Endodermal cell (in vitro differentiated cells): Measurements from ENCODE around the gene ESR1. TPM values are rescaled to one million over a fixed set of nuclear protein-coding genes. Genes with fewer than 3 reads are reported as not detected.

Experiments
- DNase-seq: peaks from one replicate; pipeline ENCODE4 v3.0.0-alpha.2; 2017
- H3K27ac ChIP-seq: 2 replicates; pipeline ENCODE4 v1.5.1; 2013; ENCODE audit warnings: mild to moderate bottlenecking, low read depth, low read length, moderate library complexity
- H3K27me3 ChIP-seq: 2 replicates; pipeline ENCODE4 v1.6.1; 2013; ENCODE audit warnings: mild to moderate bottlenecking, low read length, moderate library complexity; ENCODE audit not compliant: insufficient read depth, control insufficient read depth, poor library complexity, severe bottlenecking
- H3K36me3 ChIP-seq: 2 replicates; pipeline ENCODE4 v1.7.0; 2013; ENCODE audit warnings: mild to moderate bottlenecking, low read length, moderate library complexity; ENCODE audit not compliant: control insufficient read depth, insufficient read depth
- H3K4me1 ChIP-seq: one replicate; pipeline ENCODE4 v1.7.0; 2013; ENCODE audit warnings: low read length; ENCODE audit not compliant: control insufficient read depth, insufficient read depth
- H3K4me3 ChIP-seq: 2 replicates; pipeline ENCODE4 v1.5.1; 2013; ENCODE audit warnings: mild to moderate bottlenecking, low read length, moderate library complexity
- H3K9ac ChIP-seq: 2 replicates; pipeline ENCODE4 v1.6.1; 2013; ENCODE audit warnings: mild to moderate bottlenecking, low read length, moderate library complexity; ENCODE audit not compliant: poor library complexity, severe bottlenecking; ENCODE audit errors: extremely low read depth
- H3K9me3 ChIP-seq: 2 replicates; pipeline ENCODE4 v1.6.1; 2013; ENCODE audit warnings: mild to moderate bottlenecking, low read length, moderate library complexity; ENCODE audit not compliant: control insufficient read depth
- H3K27ac Mint-ChIP-seq: 2 replicates; pipeline ENCODE4 v1.8.0; 2020; ENCODE audit warnings: mixed read lengths
- H3K27me3 Mint-ChIP-seq: 2 replicates; pipeline ENCODE4 v1.8.0; 2021; ENCODE audit warnings: mild to moderate bottlenecking, mixed read lengths; ENCODE audit not compliant: insufficient read depth
- H3K36me3 Mint-ChIP-seq: 2 replicates; pipeline ENCODE4 v1.8.0; 2020; ENCODE audit warnings: low read depth, mixed read lengths
- H3K4me1 Mint-ChIP-seq: 2 replicates; pipeline ENCODE4 v1.8.0; 2020; ENCODE audit warnings: mixed read lengths
- H3K4me3 Mint-ChIP-seq: 2 replicates; pipeline ENCODE4 v1.8.0; 2020; ENCODE audit warnings: mild to moderate bottlenecking, moderate library complexity, mixed read lengths
- H3K9me3 Mint-ChIP-seq: 2 replicates; pipeline ENCODE4 v1.8.0; 2020; ENCODE audit warnings: mild to moderate bottlenecking, mixed read lengths
- WGBS, 2 experiments: methylation state at CpG; one replicate each; pipeline versions ENCODE4 v1.1.5 to v1.1.7; 2013; ENCODE audit warnings: missing lambda C conversion rate in 2 of 2, mixed read lengths in 1 of 2; ENCODE audit not compliant: insufficient coverage in 1 of 2, insufficient read length in 1 of 2; 5-methylcytosine and 5-hydroxymethylcytosine counted together
- total RNA-seq, 2 donors: library from RNA; stranded (reverse); fragmentation: NEBNext Ultra II Directional in 1 of 2; extraction: Animal tissue kit (Norgen Biotek cat#: 25700) in 1 of 2; gene quantifications; 2 replicates in 1 of 2; 3 replicates in 1 of 2; pipeline ENCODE4 v1.2.1, GENCODE V29; 2021
- TF ChIP-seq, protein P1 (sequence below): fragments of 200-600 bp; sonication (generic); conservative IDR thresholded peaks from 2 replicates; pipeline ENCODE4 v1.5.0; 2021; ENCODE audit warnings: antibody characterized with exemption, mild to moderate bottlenecking

Gene ESR1
- total RNA-seq, 2 donors from 2014 or later = not detected

GRCh38 chr6:152099446-152100182, 292.1 kb downstream of the ESR1 start:
- no peaks in the 10 kb centered on the region for H3K27me3 ChIP-seq
- H3K27ac Mint-ChIP-seq = no peak overlapping the region
- no peaks in the 10 kb centered on the region for H3K9me3 ChIP-seq
- H3K4me1 ChIP-seq = no peaks in the 10 kb centered on the region
- peaks cover 21% of the 10 kb centered on the region for H3K4me1 Mint-ChIP-seq
- H3K36me3 ChIP-seq = no peaks in the 10 kb centered on the region
- peaks cover 28% of the 10 kb centered on the region for H3K27me3 Mint-ChIP-seq
- H3K9me3 Mint-ChIP-seq = no peaks in the 10 kb centered on the region
- H3K9ac ChIP-seq = no peak overlapping the region
- TF ChIP-seq, protein P1, sequence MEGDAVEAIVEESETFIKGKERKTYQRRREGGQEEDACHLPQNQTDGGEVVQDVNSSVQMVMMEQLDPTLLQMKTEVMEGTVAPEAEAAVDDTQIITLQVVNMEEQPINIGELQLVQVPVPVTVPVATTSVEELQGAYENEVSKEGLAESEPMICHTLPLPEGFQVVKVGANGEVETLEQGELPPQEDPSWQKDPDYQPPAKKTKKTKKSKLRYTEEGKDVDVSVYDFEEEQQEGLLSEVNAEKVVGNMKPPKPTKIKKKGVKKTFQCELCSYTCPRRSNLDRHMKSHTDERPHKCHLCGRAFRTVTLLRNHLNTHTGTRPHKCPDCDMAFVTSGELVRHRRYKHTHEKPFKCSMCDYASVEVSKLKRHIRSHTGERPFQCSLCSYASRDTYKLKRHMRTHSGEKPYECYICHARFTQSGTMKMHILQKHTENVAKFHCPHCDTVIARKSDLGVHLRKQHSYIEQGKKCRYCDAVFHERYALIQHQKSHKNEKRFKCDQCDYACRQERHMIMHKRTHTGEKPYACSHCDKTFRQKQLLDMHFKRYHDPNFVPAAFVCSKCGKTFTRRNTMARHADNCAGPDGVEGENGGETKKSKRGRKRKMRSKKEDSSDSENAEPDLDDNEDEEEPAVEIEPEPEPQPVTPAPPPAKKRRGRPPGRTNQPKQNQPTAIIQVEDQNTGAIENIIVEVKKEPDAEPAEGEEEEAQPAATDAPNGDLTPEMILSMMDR = no peak
- 93 to 100% methylated on average over 3 to 4 of the region's 4 CpGs for WGBS, 2 experiments
- H3K4me3 ChIP-seq = no peak overlapping the region
- no peaks in the 10 kb centered on the region for H3K36me3 Mint-ChIP-seq
- H3K27ac ChIP-seq = no peak overlapping the region
- DNase-seq = no peak
- no peak overlapping the region for H3K4me3 Mint-ChIP-seq

GRCh38 chr6:152100183-152100618, 292.7 kb downstream of the ESR1 start:
- Mint-ChIP-seq H3K27me3 (peaks cover 22% of the 10 kb centered on the region), H3K27ac (no peak overlapping the region), H3K4me1 (peaks cover 21% of the 10 kb centered on the region), H3K36me3 (no peaks in the 10 kb centered on the region), H3K4me3 (no peak overlapping the region), H3K9me3 (no peaks in the 10 kb centered on the region)
- Histone ChIP-seq H3K27ac (no peak overlapping the region), H3K9ac (no peak overlapping the region), H3K4me1 (no peaks in the 10 kb centered on the region), H3K4me3 (no peak overlapping the region), H3K27me3 (no peaks in the 10 kb centered on the region), H3K9me3 (no peaks in the 10 kb centered on the region), H3K36me3 (no peaks in the 10 kb centered on the region)
- WGBS, 2 experiments = 82% methylated on average over 7 of the region's 7 CpGs; no CpG with 5 or more reads in 1 of the 2 experiments
- TF ChIP-seq, protein P1 = no peak
- no peak for DNase-seq

DNA sequence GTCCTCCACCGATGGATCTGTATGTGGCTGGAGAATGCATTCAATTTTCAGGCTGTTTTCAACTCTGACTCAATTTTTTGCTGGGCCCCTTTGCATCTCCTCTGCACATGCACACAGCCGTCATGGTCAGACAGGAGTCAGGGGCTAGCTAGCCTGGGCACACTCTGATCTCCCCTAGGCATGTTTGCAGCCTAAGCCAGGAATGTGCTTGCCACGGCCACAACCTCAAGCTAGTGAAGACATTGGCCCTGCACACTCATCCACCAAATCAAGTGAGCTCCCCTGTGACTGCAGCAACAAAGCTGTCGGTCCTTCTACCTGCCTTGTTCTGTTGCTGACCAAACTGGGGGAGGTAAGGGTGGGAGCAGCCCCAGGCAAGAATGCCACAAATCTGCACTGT, 300.5 kb downstream of the ESR1 start:
- Histone ChIP-seq H3K36me3 (no peaks in the 10 kb centered on the region), H3K9me3 (no peaks in the 10 kb centered on the region), H3K9ac (no peak overlapping the region), H3K4me1 (peaks cover 5% of the 10 kb centered on the region), H3K4me3 (no peak overlapping the region), H3K27me3 (no peaks in the 10 kb centered on the region), H3K27ac (no peak overlapping the region)
- no peaks in the 10 kb centered on the region for H3K36me3 Mint-ChIP-seq
- 83 to 90% methylated on average over 1 to 4 of the region's 4 CpGs for WGBS, 2 experiments
- no peak for DNase-seq
- peaks cover under 1% of the 10 kb centered on the region for H3K27me3 Mint-ChIP-seq
- TF ChIP-seq, protein P1 = no peak
- H3K4me3 Mint-ChIP-seq = no peak overlapping the region
- H3K27ac Mint-ChIP-seq = no peak overlapping the region
- no peaks in the 10 kb centered on the region for H3K9me3 Mint-ChIP-seq
- peaks cover 10% of the 10 kb centered on the region for H3K4me1 Mint-ChIP-seq
